Muscle layer of colon (tissue), 2 donors: ENCODE data around the gene TMEM267.
"Not testable (repeated sequence)": the region's sequence is repeated elsewhere in the genome, so short reads cannot be mapped to it uniquely, and the experiment has no call there.

Source experiments
- H3K27ac ChIP-seq: one replicate; pipeline ENCODE4 v1.7.0; 2013; ENCODE audit warnings: low read depth, mild to moderate bottlenecking, low read length, moderate library complexity
- H3K27me3 ChIP-seq, 2 donors: one replicate each; pipeline ENCODE4 v1.7.0; 2013; ENCODE audit warnings: low read length in 2 of 2, mild to moderate bottlenecking in 2 of 2; ENCODE audit not compliant: insufficient read depth in 2 of 2, control insufficient read depth in 1 of 2
- H3K36me3 ChIP-seq: one replicate; pipeline ENCODE4 v1.7.0; 2013; ENCODE audit warnings: mild to moderate bottlenecking, low read length; ENCODE audit not compliant: insufficient read depth
- H3K4me1 ChIP-seq: one replicate; pipeline ENCODE4 v1.7.0; 2013; ENCODE audit warnings: mild to moderate bottlenecking, low read length; ENCODE audit not compliant: insufficient read depth
- H3K4me3 ChIP-seq, 2 donors: one replicate each; pipeline ENCODE4 v1.7.0; 2013; ENCODE audit warnings: low read length in 2 of 2, low read depth in 1 of 2, mild to moderate bottlenecking in 1 of 2, moderate library complexity in 1 of 2
- H3K9ac ChIP-seq: one replicate; pipeline ENCODE4 v1.7.0; 2013; ENCODE audit warnings: low read length
- H3K9me3 ChIP-seq: one replicate; pipeline ENCODE4 v1.7.0; 2013; ENCODE audit warnings: mild to moderate bottlenecking, low read length
- donor health status: abdominal sarcoma.
- donor health status: Adenocarcinoma of cecum.

The TMEM267 gene

GRCh38 chr5:43418561-43418960 is 65.1 kb downstream of the TMEM267 start:
- Histone ChIP-seq H3K4me1 (no peaks in the 10 kb centered on the region), H3K27me3 (no peaks in the 10 kb centered on the region), H3K27ac (no peak overlapping the region), H3K9ac (no peak overlapping the region), H3K36me3 (no peaks in the 10 kb centered on the region), H3K9me3 (no peaks in the 10 kb centered on the region), H3K4me3 (no peak overlapping the region)

- H3K27ac ChIP-seq = no peak overlapping the region
- H3K27me3 ChIP-seq = no peaks in the 10 kb centered on the region
- H3K4me3 ChIP-seq = no peak overlapping the region
- no peaks in the 10 kb centered on the region for H3K9me3 ChIP-seq
- no peak overlapping the region for H3K9ac ChIP-seq
- H3K4me1 ChIP-seq = no peaks in the 10 kb centered on the region
- no peaks in the 10 kb centered on the region for H3K36me3 ChIP-seq
Observed at GRCh38 chr5:43416803-43417394, 66.8 kb downstream of the TMEM267 start.

GRCh38 chr5:43415935-43416802 is 67.5 kb downstream of the TMEM267 start:
- H3K36me3 ChIP-seq = no peaks in the 10 kb centered on the region
- H3K27ac ChIP-seq = no peak overlapping the region
- H3K27me3 ChIP-seq = no peaks in the 10 kb centered on the region
- no peaks in the 10 kb centered on the region for H3K9me3 ChIP-seq
- no peaks in the 10 kb centered on the region for H3K4me1 ChIP-seq
- H3K4me3 ChIP-seq = no peak overlapping the region
- no peak overlapping the region for H3K9ac ChIP-seq

GRCh38 chr5:43413966-43414365 is 69.7 kb downstream of the TMEM267 start:
- H3K9me3 ChIP-seq = no peaks in the 10 kb centered on the region
- no peak overlapping the region for H3K27ac ChIP-seq
- no peaks in the 10 kb centered on the region for H3K4me1 ChIP-seq
- H3K9ac ChIP-seq = no peak overlapping the region
- H3K4me3 ChIP-seq = no peak overlapping the region
- H3K27me3 ChIP-seq = no peaks in the 10 kb centered on the region
- H3K36me3 ChIP-seq = no peaks in the 10 kb centered on the region

GRCh38 chr5:43412644-43413043 is 71.0 kb downstream of the TMEM267 start:
- Histone ChIP-seq H3K9ac (no peak overlapping the region), H3K4me3 (no peak overlapping the region), H3K9me3 (no peaks in the 10 kb centered on the region), H3K27me3 (no peaks in the 10 kb centered on the region), H3K27ac (no peak overlapping the region), H3K36me3 (no peaks in the 10 kb centered on the region), H3K4me1 (no peaks in the 10 kb centered on the region)

GRCh38 chr5:43412156-43412555 is 71.5 kb downstream of the TMEM267 start, which contains the start of gene CCL28:
CCL28 (minus strand) TSS chr5:43412391; CDS start chr5:43412316, 75 bp downstream.
- no peak within 1 kb of the TSS for H3K9ac ChIP-seq

GRCh38 chr5:43411495-43411894 is 72.2 kb downstream of the TMEM267 start:
- H3K36me3 ChIP-seq = no peaks in the 10 kb centered on the region
- no peak overlapping the region for H3K4me3 ChIP-seq
- no peaks in the 10 kb centered on the region for H3K9me3 ChIP-seq
- H3K27me3 ChIP-seq = no peaks in the 10 kb centered on the region
- no peak overlapping the region for H3K9ac ChIP-seq
- no peaks in the 10 kb centered on the region for H3K4me1 ChIP-seq
- H3K27ac ChIP-seq = no peak overlapping the region

More at GRCh38 chr5:43412156-43412555, 71.5 kb downstream of the TMEM267 start, which contains the start of gene CCL28:
- no peaks in the 10 kb centered on the region for H3K36me3 ChIP-seq
- H3K27me3 ChIP-seq = no peaks in the 10 kb centered on the region
- no peaks in the 10 kb centered on the region for H3K9me3 ChIP-seq
- H3K4me1 ChIP-seq = no peaks in the 10 kb centered on the region
- H3K4me3 ChIP-seq = no peak within 1 kb of the TSS
- no peak within 1 kb of the TSS for H3K27ac ChIP-seq

- H3K36me3 ChIP-seq = no peaks in the 10 kb centered on the region
- no peak overlapping the region for H3K4me3 ChIP-seq
- no peak overlapping the region for H3K9ac ChIP-seq
- H3K27ac ChIP-seq = no peak overlapping the region
- no peaks in the 10 kb centered on the region for H3K9me3 ChIP-seq
- no peaks in the 10 kb centered on the region for H3K4me1 ChIP-seq
- H3K27me3 ChIP-seq = no peaks in the 10 kb centered on the region
Observed at GRCh38 chr5:43410414-43410813, 73.3 kb downstream of the TMEM267 start.

GRCh38 chr5:43409809-43410271 is 73.8 kb downstream of the TMEM267 start:
- no peak overlapping the region for H3K9ac ChIP-seq
- no peaks in the 10 kb centered on the region for H3K36me3 ChIP-seq
- H3K9me3 ChIP-seq = no peaks in the 10 kb centered on the region
- no peak overlapping the region for H3K27ac ChIP-seq
- no peaks in the 10 kb centered on the region for H3K27me3 ChIP-seq
- H3K4me1 ChIP-seq = no peaks in the 10 kb centered on the region
- H3K4me3 ChIP-seq = no peak overlapping the region

GRCh38 chr5:43402524-43403066 is 81.1 kb downstream of the TMEM267 start:
- not testable (repeated sequence) for H3K36me3 ChIP-seq, H3K9me3 ChIP-seq, H3K4me3 ChIP-seq, H3K27ac ChIP-seq, H3K27me3 ChIP-seq, H3K9ac ChIP-seq, H3K4me1 ChIP-seq

GRCh38 chr5:43401827-43402226 is 81.8 kb downstream of the TMEM267 start:
- Histone ChIP-seq H3K27ac (no peak overlapping the region), H3K27me3 (no peaks in the 10 kb centered on the region), H3K4me3 (no peak overlapping the region), H3K36me3 (no peaks in the 10 kb centered on the region), H3K9ac (no peak overlapping the region), H3K4me1 (no peaks in the 10 kb centered on the region), H3K9me3 (no peaks in the 10 kb centered on the region)
